Peyer's patch (tissue), 4 donors: ENCODE results near the gene LDLRAD4. TPM values are rescaled to one million over a fixed set of nuclear protein-coding genes. Genes with fewer than 3 reads are reported as not detected.
A peak's percentile ranks its signal among the peaks of the same experiment; 100 is the strongest.

ENCODE experiments used
- DNase-seq, 3 donors: peaks; one replicate each; pipeline ENCODE4 v3.0.0-alpha.2; 2017 to 2019
- H3K27ac ChIP-seq, 4 donors: fragments of 200-600 bp; sonication (generic); one replicate each; pipeline ENCODE4 v1.5.1; 2016 to 2019
- H3K27me3 ChIP-seq, 2 donors: fragments of 200-600 bp; sonication (generic); one replicate each; pipeline ENCODE4 v1.5.1; 2019
- H3K36me3 ChIP-seq, 3 donors: fragments of 200-600 bp; sonication (generic); one replicate each; pipeline ENCODE4 v1.5.1; 2016 to 2019
- H3K4me1 ChIP-seq, 4 donors: fragments of 200-600 bp; sonication (generic); one replicate each; pipeline ENCODE4 v1.5.1; 2016 to 2019
- H3K4me3 ChIP-seq, 4 donors: fragments of 200-600 bp; sonication (generic); 1 replicate in 3 of 4; 2 replicates in 1 of 4; pipeline ENCODE4 v1.5.1; 2016 to 2019; ENCODE audit warnings: mild to moderate bottlenecking in 1 of 4
- H3K9me3 ChIP-seq, 4 donors: fragments of 200-600 bp; sonication (generic); one replicate each; pipeline ENCODE4 v1.5.1; 2016 to 2019; ENCODE audit warnings: mild to moderate bottlenecking in 1 of 4
- CTCF ChIP-seq, 6 experiments: fragments of 450-650 bp in 4 of 6; fragments of 200-600 bp in 2 of 6; sonication (generic) in 1 of 6; IDR thresholded peaks; one replicate each; pipeline ENCODE4 v1.5.1; 2017 to 2019; ENCODE audit warnings: antibody characterized with exemption in 6 of 6, mild to moderate bottlenecking in 3 of 6, moderate library complexity in 1 of 6
- POLR2A ChIP-seq, 2 donors: fragments of 450-650 bp; IDR thresholded peaks; one replicate each; pipeline ENCODE4 v1.5.1; 2017; ENCODE audit warnings: antibody characterized with exemption in 2 of 2, mild to moderate bottlenecking in 2 of 2, moderate library complexity in 2 of 2
- total RNA-seq, 4 donors: library from RNA; depleted of rRNA; stranded (reverse); fragments of >200 nt; gene quantifications; one replicate each; pipeline ENCODE4 v1.1.0, GENCODE V29; 2016

Gene LDLRAD4
- total RNA-seq, 4 donors from 2014 or later = 24.8 to 128 (median 50.0) TPM

DNA sequence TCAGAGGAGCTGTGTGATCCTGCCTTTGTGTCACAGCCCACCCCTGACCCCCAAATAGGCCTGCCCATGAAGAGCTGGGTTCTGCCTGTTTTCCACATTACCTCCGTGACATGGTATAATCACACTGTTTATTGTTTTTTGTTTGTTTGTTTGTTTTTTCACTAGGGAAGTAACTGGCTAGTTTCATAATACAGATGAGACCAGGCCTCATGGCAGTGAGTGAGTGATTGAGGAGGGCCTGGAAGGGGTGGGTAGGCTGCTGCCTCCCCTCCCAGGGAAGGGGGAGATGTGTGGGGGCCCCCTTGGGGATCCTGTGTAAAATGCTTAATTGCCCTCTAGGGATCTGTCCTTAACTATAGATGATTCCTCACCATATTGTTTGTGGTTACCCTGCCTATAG is 190.5 kb downstream of the LDLRAD4 start:
- no peak overlapping the region for H3K27ac ChIP-seq
- no peaks in the 10 kb centered on the region for H3K27me3 ChIP-seq
- no peak for DNase-seq
- no peaks in the 10 kb centered on the region for H3K9me3 ChIP-seq
- H3K4me1 ChIP-seq = peaks cover 0 to 27% (median 2%) of the 10 kb centered on the region in 4 donors
- TF ChIP-seq POLR2A (IDR thresholded peaks at IDR 0.05) (no peak), CTCF (IDR thresholded peaks at IDR 0.05) (no peak)
- no peak overlapping the region for H3K4me3 ChIP-seq
- no peaks in the 10 kb centered on the region for H3K36me3 ChIP-seq

- H3K36me3 ChIP-seq = no peaks in the 10 kb centered on the region
- H3K9me3 ChIP-seq = no peaks in the 10 kb centered on the region
- H3K4me1 ChIP-seq = peaks cover 0 to 34% (median 2%) of the 10 kb centered on the region in 4 donors
- DNase-seq = no peak
- no peak overlapping the region for H3K27ac ChIP-seq
- TF ChIP-seq CTCF (IDR thresholded peaks at IDR 0.05) (no peak), POLR2A (IDR thresholded peaks at IDR 0.05) (no peak)
- no peak overlapping the region for H3K4me3 ChIP-seq
- H3K27me3 ChIP-seq = no peaks in the 10 kb centered on the region
These were observed 191.4 kb downstream of the LDLRAD4 start for GRCh38 chr18:13409997-13410396.

DNA sequence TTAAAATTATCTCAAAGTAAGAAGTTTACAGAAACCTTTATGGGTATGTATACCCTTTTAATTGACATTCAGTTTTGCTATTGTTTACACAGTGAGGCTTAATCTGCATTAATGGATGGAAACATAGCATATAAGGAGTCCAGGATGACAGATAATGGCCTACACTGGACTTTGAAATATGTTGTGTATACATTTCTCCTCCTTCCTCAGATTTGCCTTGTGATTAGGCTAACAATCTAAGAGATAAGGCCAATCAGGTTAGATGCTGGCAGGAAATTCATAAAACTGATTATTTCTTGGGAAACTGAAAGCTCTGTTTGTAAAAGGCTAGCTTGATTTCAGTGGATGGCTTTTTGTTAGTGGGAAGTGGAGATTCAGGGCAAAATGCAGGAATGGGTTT is 191.9 kb downstream of the LDLRAD4 start:
- DNase-seq = no peak
- TF ChIP-seq POLR2A (IDR thresholded peaks at IDR 0.05) (no peak), CTCF (IDR thresholded peaks at IDR 0.05) (no peak)
- no peaks in the 10 kb centered on the region for H3K36me3 ChIP-seq
- H3K4me1 ChIP-seq = peaks cover 0 to 39% (median 2%) of the 10 kb centered on the region in 4 donors
- no peaks in the 10 kb centered on the region for H3K27me3 ChIP-seq
- H3K4me3 ChIP-seq = peak overlapping the region in 1 of 4 donors; percentile 8
- H3K9me3 ChIP-seq = no peaks in the 10 kb centered on the region
- peak overlapping the region in 2 of 4 donors; percentile 54 to 70 for H3K27ac ChIP-seq

- Histone ChIP-seq H3K9me3 (no peaks in the 10 kb centered on the region), H3K4me3 (no peak overlapping the region)
- TF ChIP-seq CTCF (IDR thresholded peaks at IDR 0.05) (no peak), POLR2A (IDR thresholded peaks at IDR 0.05) (no peak)
These were observed 193.5 kb downstream of the LDLRAD4 start for GRCh38 chr18:13412017-13412416.

GRCh38 chr18:13412901-13413300 is 194.3 kb downstream of the LDLRAD4 start:
- DNase-seq = no peak

More at GRCh38 chr18:13412017-13412416, 193.5 kb downstream of the LDLRAD4 start:
- no peak for DNase-seq
- H3K4me1 ChIP-seq = peaks cover 0 to 52% (median 4%) of the 10 kb centered on the region in 4 donors
- H3K36me3 ChIP-seq = no peaks in the 10 kb centered on the region
- H3K27me3 ChIP-seq = no peaks in the 10 kb centered on the region
- H3K27ac ChIP-seq = no peak overlapping the region

More at GRCh38 chr18:13412901-13413300, 194.3 kb downstream of the LDLRAD4 start:
- Histone ChIP-seq H3K36me3 (no peaks in the 10 kb centered on the region), H3K9me3 (no peaks in the 10 kb centered on the region), H3K27me3 (no peaks in the 10 kb centered on the region), H3K27ac (no peak overlapping the region), H3K4me1 (peaks cover 0 to 45% (median 3%) of the 10 kb centered on the region in 4 donors), H3K4me3 (no peak overlapping the region)
- TF ChIP-seq CTCF (IDR thresholded peaks at IDR 0.05) (no peak), POLR2A (IDR thresholded peaks at IDR 0.05) (no peak)
